H1 (cell line): Measurements from ENCODE around the gene DOCK3. TPM values are rescaled to one million over a fixed set of nuclear protein-coding genes. Genes with fewer than 3 reads are reported as not detected.

ENCODE experiments used
- BRCA1 ChIP-seq: IDR thresholded peaks from 2 replicates; pipeline ENCODE4 v1.6.1; 2012; ENCODE audit warnings: low read depth, low read length, improper control_type of control experiment
- CBX8 ChIP-seq: fragments of 300-800, 300-1000 bp; sonication (generic); IDR thresholded peaks from 2 replicates; pipeline ENCODE4 v1.7.1; 2016; ENCODE audit warnings: low read depth, low read length, borderline replicate concordance
- CHD7 ChIP-seq: fragments of 300-600 bp; sonication (generic); IDR thresholded peaks from 2 replicates; pipeline ENCODE4 v1.7.1; 2012; ENCODE audit warnings: low read length, moderate library complexity, mild to moderate bottlenecking, inconsistent platforms; ENCODE audit not compliant: insufficient replicate concordance
- EP300 ChIP-seq, 2 experiments: IDR thresholded peaks; 1 replicate in 1 of 2; 2 replicates in 1 of 2; pipeline ENCODE4 v1.6.1; 2011 to 2012; ENCODE audit warnings: low read depth in 2 of 2, low read length in 2 of 2, mild to moderate bottlenecking in 2 of 2, borderline replicate concordance in 1 of 2, inconsistent platforms in 1 of 2, moderate library complexity in 1 of 2
- GTF2F1 ChIP-seq: IDR thresholded peaks from 2 replicates; pipeline ENCODE4 v1.6.1; 2012; ENCODE audit warnings: low read depth, low read length, improper control_type of control experiment, borderline replicate concordance
- KDM5A ChIP-seq: fragments of 200-600 bp; IDR thresholded peaks from 2 replicates; pipeline ENCODE4 v1.7.1; 2012; ENCODE audit warnings: mild to moderate bottlenecking, low read length, inconsistent platforms, mixed read lengths
- MAFK ChIP-seq: IDR thresholded peaks from 2 replicates; pipeline ENCODE4 v1.6.1; 2012; ENCODE audit warnings: low read depth, mild to moderate bottlenecking, improper control_type of control experiment, low read length
- NRF1 ChIP-seq: IDR thresholded peaks from 2 replicates; pipeline ENCODE4 v1.6.1; 2011; ENCODE audit warnings: mild to moderate bottlenecking, low read depth, low read length, improper control_type of control experiment
- POLR2AphosphoS5 ChIP-seq: IDR thresholded peaks from 2 replicates; pipeline ENCODE4 v1.6.1; 2011; ENCODE audit warnings: low read depth, low read length
- RBBP5 ChIP-seq: IDR thresholded peaks from 2 replicates; pipeline ENCODE4 v1.7.1; 2012; ENCODE audit warnings: low read depth, mild to moderate bottlenecking, inconsistent platforms, low read length, moderate library complexity, borderline replicate concordance
- YY1 ChIP-seq: IDR thresholded peaks from 2 replicates; pipeline ENCODE4 v1.6.1; 2011; ENCODE audit warnings: low read depth, mild to moderate bottlenecking, low read length
- polyA plus RNA-seq, 7 experiments: library from polyadenylated mRNA; depleted of rRNA in 3 of 7; stranded (reverse) in 5 of 7; unstranded in 2 of 7; fragments of >200 nt in 5 of 7; fragments of 200-250 nt in 2 of 7; gene quantifications; 1 replicate in 5 of 7; 2 replicates in 1 of 7; 4 replicates in 1 of 7; pipeline versions ENCODE4 v1.2.1 to v1.2.3, GENCODE V29; 2011 to 2013; ENCODE audit warnings: missing spikeins in 2 of 7, mixed read lengths in 2 of 7
- total RNA-seq: library from RNA; stranded (reverse); fragmentation: NEBNext Ultra II Directional; extraction: Animal tissue kit (Norgen Biotek cat#: 25700); gene quantifications from 2 replicates; pipeline ENCODE4 v1.2.1, GENCODE V29; 2021
- TF ChIP-seq, protein P1 (sequence below): IDR thresholded peaks from 2 replicates; pipeline ENCODE4 v1.6.1; 2012; ENCODE audit warnings: inconsistent platforms

Gene DOCK3
- total and polyA plus RNA-seq, 2 of the 8 experiments (the other 6 are each of a cell fraction or from before 2014, with no cell fraction given) = 2.7 to 5.0 TPM

DNA sequence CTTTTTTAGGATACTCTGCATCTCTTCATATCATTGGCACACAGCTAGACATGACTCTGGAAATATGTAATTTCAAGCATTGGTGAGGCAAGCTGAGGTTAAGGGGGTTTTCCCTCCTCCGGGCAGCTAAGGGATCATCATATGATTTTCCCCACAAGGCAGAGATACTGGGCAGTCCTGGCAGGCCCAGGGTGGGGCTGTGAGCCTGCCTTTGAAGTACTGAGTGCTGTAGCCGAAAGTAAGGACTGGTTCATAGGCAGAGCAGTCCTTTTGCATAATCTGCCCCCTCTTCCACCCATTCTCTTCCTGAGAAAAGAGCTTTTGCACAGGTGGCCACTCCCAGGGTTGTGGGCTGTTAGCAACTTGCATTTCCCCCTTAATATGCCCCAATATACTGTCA is 541.6 kb downstream of the DOCK3 start (continued):
- TF ChIP-seq CHD7 (no peak), NRF1 (no peak), GTF2F1 (no peak), RBBP5 (no peak), EP300 (IDR thresholded peaks at IDR 0.05; ENCODE audit: borderline replicate concordance in 1 of 2, low read depth in 2 of 2, low read length in 2 of 2) (no peak), POLR2AphosphoS5 (no peak), MAFK (no peak), YY1 (no peak), BRCA1 (no peak), KDM5A (no peak), CBX8 (no peak)
- TF ChIP-seq, protein P1, sequence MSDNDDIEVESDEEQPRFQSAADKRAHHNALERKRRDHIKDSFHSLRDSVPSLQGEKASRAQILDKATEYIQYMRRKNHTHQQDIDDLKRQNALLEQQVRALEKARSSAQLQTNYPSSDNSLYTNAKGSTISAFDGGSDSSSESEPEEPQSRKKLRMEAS = no peak
